Measurements from ENCODE around the gene GATB.

GRCh38 chr4:151657896-151658295 lies 102.9 kb downstream of the GATB start:
- TF ChIP-seq EZH2 (IDR thresholded peaks at IDR 0.05; ENCODE audit: low read length) (no peak), CTCF (optimal IDR thresholded peaks at IDR 0.05 in 1 of 3, IDR thresholded peaks at IDR 0.05 in 1 of 3, conservative IDR thresholded peaks at IDR 0.05 in 1 of 3; ENCODE audit: extremely low read depth in 1 of 3, insufficient read depth in 2 of 3, low read length in 3 of 3) (no peak)

Measured in keratinocyte (primary cell).